ENCODE measurements around the gene NELFCD. TPM values are rescaled to one million over a fixed set of nuclear protein-coding genes. Genes with fewer than 3 reads are reported as not detected.
"Not testable (repeated sequence)": the region's sequence is repeated elsewhere in the genome, so short reads cannot be mapped to it uniquely, and the experiment has no call there.

Gene NELFCD
- total and polyA plus RNA-seq, 2 donors (not counting 1 experiment from before 2014, with no cell fraction given), result 46.9 to 78.8 TPM

DNA sequence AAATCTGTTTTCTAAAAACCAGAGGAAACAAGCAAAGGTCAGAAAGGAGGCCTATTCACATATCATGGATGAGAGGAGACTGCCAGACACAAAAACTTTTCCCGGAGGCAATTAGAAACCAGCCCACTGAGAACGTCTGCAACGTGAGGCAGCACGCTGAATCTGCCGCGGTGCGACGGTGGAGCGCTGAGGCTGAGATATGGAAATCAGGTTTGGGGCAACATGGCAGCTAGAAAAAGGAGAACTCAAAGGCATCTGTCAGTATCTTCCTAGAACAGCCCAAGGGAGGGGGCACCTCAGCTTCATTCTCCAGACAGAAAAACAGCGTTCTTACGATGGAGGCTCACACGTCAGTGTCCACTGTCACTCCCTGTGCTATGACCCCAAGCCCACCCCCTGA lies 56.3 kb downstream of the NELFCD start:
- peaks cover 2% of the 10 kb centered on the region for H3K36me3 ChIP-seq (ENCODE audit: control insufficient read depth, insufficient read depth, low read length)
- no peak overlapping the region for H3K27ac ChIP-seq (ENCODE audit: insufficient read depth, low read length)
- H4K20me1 ChIP-seq (ENCODE audit: control insufficient read depth, extremely low read depth, insufficient read depth, low read length), result no peaks in the 10 kb centered on the region
- no peaks in the 10 kb centered on the region for H3K9me3 ChIP-seq (ENCODE audit: control insufficient read depth, insufficient read depth, low read depth, low read length)
- no peak overlapping the region for H3K9ac ChIP-seq (ENCODE audit: insufficient read depth, low read length)
- H2AFZ ChIP-seq (ENCODE audit: low read length), result no peak overlapping the region
- H3K79me2 ChIP-seq (ENCODE audit: control insufficient read depth, insufficient read depth, low read length), result peaks cover 44% of the 10 kb centered on the region
- no peak for DNase-seq (ENCODE audit: low read depth in 2 of 2)
- H3K27me3 ChIP-seq (ENCODE audit: control insufficient read depth, insufficient read depth, low read length), result no peaks in the 10 kb centered on the region
- no peak overlapping the region for H3K4me2 ChIP-seq (ENCODE audit: extremely low read depth, insufficient read depth, low read length)
- no peaks in the 10 kb centered on the region for H3K4me1 ChIP-seq (ENCODE audit: control insufficient read depth, extremely low read depth, insufficient read depth, low read length)
- TF ChIP-seq EZH2 (IDR thresholded peaks at IDR 0.05; ENCODE audit: low read length, missing control alignments), result no peak
- TF ChIP-seq CTCF (conservative IDR thresholded peaks at IDR 0.05 in 1 of 2, IDR thresholded peaks at IDR 0.05 in 1 of 2; ENCODE audit: low read depth in 1 of 2, low read length in 2 of 2), result no peak
- H3K4me3 ChIP-seq (replicated peaks in 1 of 4; ENCODE audit: control extremely low read depth in 1 of 4, insufficient read depth in 1 of 4, low read depth in 3 of 4, low read length in 4 of 4), result no peak overlapping the region

GRCh38 chr20:59039233-59039632 lies 58.2 kb downstream of the NELFCD start:
- peaks cover 2% of the 10 kb centered on the region for H3K36me3 ChIP-seq (ENCODE audit: control insufficient read depth, insufficient read depth, low read length)
- no peak overlapping the region for H3K9ac ChIP-seq (ENCODE audit: insufficient read depth, low read length)
- TF ChIP-seq CTCF (conservative IDR thresholded peaks at IDR 0.05 in 1 of 2, IDR thresholded peaks at IDR 0.05 in 1 of 2; ENCODE audit: low read depth in 1 of 2, low read length in 2 of 2), result no peak
- TF ChIP-seq EZH2 (IDR thresholded peaks at IDR 0.05; ENCODE audit: low read length, missing control alignments), result no peak
- DNase-seq (ENCODE audit: low read depth in 2 of 2), result peak in 1 of 2 donors; percentile 55
- no peaks in the 10 kb centered on the region for H4K20me1 ChIP-seq (ENCODE audit: control insufficient read depth, extremely low read depth, insufficient read depth, low read length)
- H3K4me1 ChIP-seq (ENCODE audit: control insufficient read depth, extremely low read depth, insufficient read depth, low read length), result peaks cover 5% of the 10 kb centered on the region
- H3K4me2 ChIP-seq (ENCODE audit: extremely low read depth, insufficient read depth, low read length), result no peak overlapping the region
- no peaks in the 10 kb centered on the region for H3K9me3 ChIP-seq (ENCODE audit: control insufficient read depth, insufficient read depth, low read depth, low read length)
- H3K27ac ChIP-seq (ENCODE audit: insufficient read depth, low read length), result no peak overlapping the region
- peaks cover 46% of the 10 kb centered on the region for H3K79me2 ChIP-seq (ENCODE audit: control insufficient read depth, insufficient read depth, low read length)
- H3K27me3 ChIP-seq (ENCODE audit: control insufficient read depth, insufficient read depth, low read length), result no peaks in the 10 kb centered on the region
- no peak overlapping the region for H3K4me3 ChIP-seq (replicated peaks in 1 of 4; ENCODE audit: control extremely low read depth in 1 of 4, insufficient read depth in 1 of 4, low read depth in 3 of 4, low read length in 4 of 4)
- no peak overlapping the region for H2AFZ ChIP-seq (ENCODE audit: low read length)

GRCh38 chr20:59040667-59041066 lies 59.6 kb downstream of the NELFCD start:
- peak overlapping the region in 1 of 4 experiments; percentile 12 for H3K4me3 ChIP-seq (replicated peaks in 1 of 4; ENCODE audit: control extremely low read depth in 1 of 4, insufficient read depth in 1 of 4, low read depth in 3 of 4, low read length in 4 of 4)
- H3K27ac ChIP-seq (ENCODE audit: insufficient read depth, low read length), result no peak overlapping the region
- H3K9me3 ChIP-seq (ENCODE audit: control insufficient read depth, insufficient read depth, low read depth, low read length), result no peaks in the 10 kb centered on the region
- H3K79me2 ChIP-seq (ENCODE audit: control insufficient read depth, insufficient read depth, low read length), result peaks cover 46% of the 10 kb centered on the region
- H3K4me2 ChIP-seq (ENCODE audit: extremely low read depth, insufficient read depth, low read length), result no peak overlapping the region
- no peaks in the 10 kb centered on the region for H4K20me1 ChIP-seq (ENCODE audit: control insufficient read depth, extremely low read depth, insufficient read depth, low read length)
- DNase-seq (ENCODE audit: low read depth in 2 of 2), result no peak
- TF ChIP-seq CTCF (conservative IDR thresholded peaks at IDR 0.05 in 1 of 2, IDR thresholded peaks at IDR 0.05 in 1 of 2; ENCODE audit: low read depth in 1 of 2, low read length in 2 of 2), result no peak
- TF ChIP-seq EZH2 (IDR thresholded peaks at IDR 0.05; ENCODE audit: low read length, missing control alignments), result no peak
- H3K27me3 ChIP-seq (ENCODE audit: control insufficient read depth, insufficient read depth, low read length), result no peaks in the 10 kb centered on the region
- peaks cover 2% of the 10 kb centered on the region for H3K36me3 ChIP-seq (ENCODE audit: control insufficient read depth, insufficient read depth, low read length)
- no peak overlapping the region for H2AFZ ChIP-seq (ENCODE audit: low read length)
- H3K4me1 ChIP-seq (ENCODE audit: control insufficient read depth, extremely low read depth, insufficient read depth, low read length), result peaks cover 5% of the 10 kb centered on the region
- H3K9ac ChIP-seq (ENCODE audit: insufficient read depth, low read length), result no peak overlapping the region

GRCh38 chr20:59041487-59041886 lies 60.4 kb downstream of the NELFCD start:
- not testable (repeated sequence) for H2AFZ ChIP-seq (ENCODE audit: low read length); H3K9ac ChIP-seq (ENCODE audit: insufficient read depth, low read length)

More at GRCh38 chr20:59041487-59041886, 60.4 kb downstream of the NELFCD start:
- H3K36me3 ChIP-seq (ENCODE audit: control insufficient read depth, insufficient read depth, low read length); H4K20me1 ChIP-seq (ENCODE audit: control insufficient read depth, extremely low read depth, insufficient read depth, low read length); H3K27ac ChIP-seq (ENCODE audit: insufficient read depth, low read length); H3K4me1 ChIP-seq (ENCODE audit: control insufficient read depth, extremely low read depth, insufficient read depth, low read length); DNase-seq (ENCODE audit: low read depth in 2 of 2); H3K27me3 ChIP-seq (ENCODE audit: control insufficient read depth, insufficient read depth, low read length); H3K9me3 ChIP-seq (ENCODE audit: control insufficient read depth, insufficient read depth, low read depth, low read length): not testable (repeated sequence)
- peak overlapping the region; percentile 74 to 93 (median 86) for H3K4me3 ChIP-seq (replicated peaks in 1 of 4; ENCODE audit: control extremely low read depth in 1 of 4, insufficient read depth in 1 of 4, low read depth in 3 of 4, low read length in 4 of 4)
- peaks cover 46% of the 10 kb centered on the region for H3K79me2 ChIP-seq (ENCODE audit: control insufficient read depth, insufficient read depth, low read length)
- H3K4me2 ChIP-seq (ENCODE audit: extremely low read depth, insufficient read depth, low read length), result peak overlapping the region; percentile 86

All from fibroblast of lung (primary cell).